Caco-2 (cell line): ENCODE results near the gene ADGB. TPM values are rescaled to one million over a fixed set of nuclear protein-coding genes. Genes with fewer than 3 reads are reported as not detected.

Source experiments
- BruUV-seq: library from RNA; stranded (reverse); fragments of 400-500 nt; replicated peaks from 2 replicates; lab custom pipeline; 2021; lab: Mats Ljungman, UMichigan
- CTCF ChIA-PET: fragments of 300-600 bp; sonication (Branson Sonifier 250); formaldehyde crosslinking; loops from one replicate; lab custom pipeline; 2022; ENCODE audit warnings: antibody characterized with exemption; lab: Charles Lee
- POLR2A ChIA-PET: fragments of 300-600 bp; sonication (Branson Sonifier 250); formaldehyde crosslinking; loops from one replicate; lab custom pipeline; 2022; ENCODE audit warnings: antibody characterized with exemption; lab: Charles Lee
- DNase-seq, 2 experiments: peaks; one replicate each; pipeline versions ENCODE4 v3.0.0 to v3.0.0-alpha.2; 2020 to 2022
- H3K27me3 ChIP-seq: replicated peaks from 2 replicates; pipeline ENCODE4 v1.6.0; 2011; ENCODE audit warnings: low read length; ENCODE audit not compliant: control insufficient read depth, insufficient read depth
- H3K36me3 ChIP-seq: 2 replicates; pipeline ENCODE4 v1.5.1; 2011; ENCODE audit warnings: low read length; ENCODE audit not compliant: control insufficient read depth, insufficient read depth
- H3K4me1 ChIP-seq: fragments of 250-450 bp; sonication (Bioruptor Pico); 2 replicates; pipeline ENCODE4 v1.5.1; 2020; ENCODE audit warnings: mild to moderate bottlenecking
- H3K4me3 ChIP-seq: 2 replicates; pipeline ENCODE4 v1.5.1; 2011; ENCODE audit warnings: low read depth, mild to moderate bottlenecking, control low read depth, low read length
- H3K9me3 ChIP-seq: fragments of 250-450 bp; sonication (Bioruptor Pico); 2 replicates; pipeline ENCODE4 v1.5.1; 2020; ENCODE audit warnings: mild to moderate bottlenecking, moderate library complexity
- H3K27ac Mint-ChIP-seq: one replicate; pipeline ENCODE4 v1.8.0; 2022; ENCODE audit warnings: mixed read lengths; ENCODE audit not compliant: unreplicated experiment
- H3K27me3 Mint-ChIP-seq: one replicate; pipeline ENCODE4 v1.8.0; 2022; ENCODE audit warnings: mixed read lengths; ENCODE audit not compliant: insufficient read depth, unreplicated experiment
- H3K36me3 Mint-ChIP-seq: one replicate; pipeline ENCODE4 v1.8.0; 2022; ENCODE audit warnings: mild to moderate bottlenecking, mixed read lengths; ENCODE audit not compliant: insufficient read depth, unreplicated experiment
- H3K4me1 Mint-ChIP-seq: one replicate; pipeline ENCODE4 v1.8.0; 2022; ENCODE audit warnings: low read depth, mixed read lengths; ENCODE audit not compliant: unreplicated experiment
- H3K4me3 Mint-ChIP-seq: one replicate; pipeline ENCODE4 v1.8.0; 2022; ENCODE audit warnings: mild to moderate bottlenecking, moderate library complexity, mixed read lengths; ENCODE audit not compliant: unreplicated experiment
- H3K9me3 Mint-ChIP-seq: one replicate; pipeline ENCODE4 v1.8.0; 2022; ENCODE audit warnings: mixed read lengths; ENCODE audit not compliant: unreplicated experiment
- CTCF ChIP-seq, 2 experiments: fragments of 200-600 bp in 1 of 2; IDR thresholded peaks; 1 replicate in 1 of 2; 2 replicates in 1 of 2; pipeline versions ENCODE4 v1.5.1 to v1.8.0; 2011 to 2022; ENCODE audit warnings: antibody characterized with exemption in 1 of 2, control low read depth in 1 of 2, inconsistent platforms in 1 of 2, low read depth in 1 of 2, low read length in 1 of 2, mild to moderate bottlenecking in 1 of 2, moderate library complexity in 1 of 2; ENCODE audit not compliant: insufficient read depth in 1 of 2, severe bottlenecking in 1 of 2, unreplicated experiment in 1 of 2
- intact Hi-C: fragments of 100-400 bp; cut with micrococcal nuclease; formaldehyde crosslinking; loops from one replicate; pipeline ENCODE4 v1.10.0; 2022; ENCODE audit not compliant: unreplicated experiment
- total RNA-seq: library from RNA; stranded (reverse); gene quantifications from 2 replicates; pipeline ENCODE4 v1.2.3, GENCODE V29; 2022

Gene ADGB
- total RNA-seq, 1 experiment from 2014 or later, result not detected

GRCh38 chr6:146770965-146771735 lies 172.4 kb downstream of the ADGB start:
- H3K9me3 ChIP-seq, result no peaks in the 10 kb centered on the region
- no peaks in the 10 kb centered on the region for H3K27me3 ChIP-seq
- Mint-ChIP-seq H3K36me3 (no peaks in the 10 kb centered on the region), H3K27me3 (peaks cover 5% of the 10 kb centered on the region), H3K4me1 (no peaks in the 10 kb centered on the region), H3K4me3 (no peak overlapping the region), H3K9me3 (no peaks in the 10 kb centered on the region), H3K27ac (no peak overlapping the region)
- intact Hi-C loops, result no loop called here
- no peak overlapping the region for H3K4me3 ChIP-seq
- H3K36me3 ChIP-seq, result no peaks in the 10 kb centered on the region
- no TSS peak for BruUV-seq
- DNase-seq, result no peak
- no peak for TF ChIP-seq CTCF (IDR thresholded peaks at IDR 0.05; ENCODE audit: insufficient read depth in 1 of 2, low read depth in 1 of 2, low read length in 1 of 2, severe bottlenecking in 1 of 2, unreplicated experiment in 1 of 2)
- H3K4me1 ChIP-seq, result no peaks in the 10 kb centered on the region
- ChIA-PET POLR2A (no interaction called here), CTCF (no interaction called here)

- DNase-seq, result no peak
- Mint-ChIP-seq H3K36me3 (no peaks in the 10 kb centered on the region), H3K4me1 (no peaks in the 10 kb centered on the region), H3K4me3 (no peak overlapping the region), H3K9me3 (no peaks in the 10 kb centered on the region), H3K27ac (no peak overlapping the region), H3K27me3 (peaks cover 5% of the 10 kb centered on the region)
- intact Hi-C loops, result no loop called here
- Histone ChIP-seq H3K36me3 (no peaks in the 10 kb centered on the region), H3K4me3 (no peak overlapping the region), H3K9me3 (no peaks in the 10 kb centered on the region), H3K27me3 (no peaks in the 10 kb centered on the region), H3K4me1 (no peaks in the 10 kb centered on the region)
- ChIA-PET CTCF (no interaction called here), POLR2A (no interaction called here)
- no peak for TF ChIP-seq CTCF (IDR thresholded peaks at IDR 0.05; ENCODE audit: insufficient read depth in 1 of 2, low read depth in 1 of 2, low read length in 1 of 2, severe bottlenecking in 1 of 2, unreplicated experiment in 1 of 2)
- no TSS peak for BruUV-seq
These were observed 176.4 kb downstream of the ADGB start for GRCh38 chr6:146775220-146775619.

GRCh38 chr6:146781836-146782235 lies 183.1 kb downstream of the ADGB start:
- BruUV-seq, result no TSS peak
- DNase-seq, result no peak
- Mint-ChIP-seq H3K4me3 (no peak overlapping the region), H3K27me3 (peaks cover 3% of the 10 kb centered on the region), H3K4me1 (no peaks in the 10 kb centered on the region), H3K36me3 (no peaks in the 10 kb centered on the region), H3K27ac (no peak overlapping the region), H3K9me3 (no peaks in the 10 kb centered on the region)
- Histone ChIP-seq H3K36me3 (no peaks in the 10 kb centered on the region), H3K4me3 (no peak overlapping the region), H3K9me3 (no peaks in the 10 kb centered on the region), H3K27me3 (no peaks in the 10 kb centered on the region), H3K4me1 (no peaks in the 10 kb centered on the region)
- intact Hi-C loops, result no loop called here
- ChIA-PET POLR2A (no interaction called here), CTCF (no interaction called here)
- no peak for TF ChIP-seq CTCF (IDR thresholded peaks at IDR 0.05; ENCODE audit: insufficient read depth in 1 of 2, low read depth in 1 of 2, low read length in 1 of 2, severe bottlenecking in 1 of 2, unreplicated experiment in 1 of 2)
